ENCODE results near the gene TSPAN6.

GRCh38 chrX:100642290-100642689 lies 5.7 kb upstream of the TSPAN6 start:
- no peak for TF ChIP-seq EZH2 (IDR thresholded peaks at IDR 0.05)
- no peak for TF ChIP-seq POLR2AphosphoS5 (IDR thresholded peaks at IDR 0.05; ENCODE audit: borderline replicate concordance, low read depth, low read length)

Measured in SK-N-MC (cell line).